Duodenal mucosa (tissue), 2 donors: ENCODE measurements around the gene NME8.

Experiments
- H3K27ac ChIP-seq: one replicate; pipeline ENCODE4 v1.7.0; 2013; ENCODE audit warnings: low read depth, low read length
- H3K27me3 ChIP-seq, 2 donors: one replicate each; pipeline ENCODE4 v1.7.0; 2013; ENCODE audit warnings: low read length in 2 of 2, control low read depth in 1 of 2; ENCODE audit not compliant: insufficient read depth in 2 of 2, control insufficient read depth in 1 of 2
- H3K36me3 ChIP-seq, 2 donors: one replicate each; pipeline ENCODE4 v1.7.0; 2013; ENCODE audit warnings: low read length in 2 of 2, control low read depth in 1 of 2; ENCODE audit not compliant: insufficient read depth in 2 of 2, control insufficient read depth in 1 of 2
- H3K4me1 ChIP-seq, 2 donors: one replicate each; pipeline ENCODE4 v1.7.0; 2013; ENCODE audit warnings: low read length in 2 of 2, control low read depth in 1 of 2; ENCODE audit not compliant: insufficient read depth in 2 of 2, control insufficient read depth in 1 of 2
- H3K4me3 ChIP-seq, 2 donors: one replicate each; pipeline ENCODE4 v1.7.0; 2013; ENCODE audit warnings: low read length in 2 of 2, low read depth in 1 of 2
- H3K9ac ChIP-seq, 2 donors: one replicate each; pipeline ENCODE4 v1.7.0; 2013; ENCODE audit warnings: low read length in 2 of 2, low read depth in 1 of 2
- H3K9me3 ChIP-seq, 2 donors: one replicate each; pipeline ENCODE4 v1.7.0; 2013; ENCODE audit warnings: low read length in 2 of 2, control low read depth in 1 of 2; ENCODE audit not compliant: control insufficient read depth in 1 of 2

The NME8 gene

GRCh38 chr7:37932543-37932942 lies 84.1 kb downstream of the NME8 start:
- H3K9me3 ChIP-seq: peaks cover 3 to 7% of the 10 kb centered on the region in 2 donors
- no peak overlapping the region for H3K9ac ChIP-seq
- peaks cover 0 to 2% of the 10 kb centered on the region in 2 donors for H3K4me1 ChIP-seq
- H3K4me3 ChIP-seq: no peak overlapping the region
- H3K36me3 ChIP-seq: no peaks in the 10 kb centered on the region
- no peaks in the 10 kb centered on the region for H3K27me3 ChIP-seq
- no peak overlapping the region for H3K27ac ChIP-seq

DNA sequence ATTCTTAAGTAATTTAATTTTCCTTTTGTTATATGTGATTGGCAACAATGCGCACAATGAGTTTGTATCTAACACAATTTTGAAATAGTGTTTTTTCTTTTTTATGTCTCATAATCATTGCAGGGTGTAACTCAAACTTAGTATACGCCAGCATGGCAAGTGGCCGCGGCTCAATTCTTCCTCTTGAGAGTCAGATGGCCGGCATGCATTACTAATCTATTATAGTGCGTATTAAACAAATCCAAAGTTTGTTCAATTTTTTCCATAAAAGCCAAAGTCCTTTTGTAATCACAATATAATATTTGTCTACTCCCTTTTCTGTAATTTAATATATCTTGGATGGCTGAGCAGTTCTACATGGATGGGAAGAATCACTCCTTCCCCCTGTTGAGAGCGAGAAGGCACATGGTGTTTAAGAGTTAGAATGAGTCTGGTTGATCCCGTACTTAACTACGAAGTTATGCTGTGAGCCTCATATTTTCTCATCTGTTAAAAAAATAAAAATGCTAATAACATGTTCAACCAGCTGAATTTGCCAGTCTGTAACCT lies 84.7 kb downstream of the NME8 start:
- Histone ChIP-seq H3K36me3 (no peaks in the 10 kb centered on the region), H3K27me3 (no peaks in the 10 kb centered on the region), H3K4me1 (no peaks in the 10 kb centered on the region), H3K4me3 (no peak overlapping the region), H3K27ac (no peak overlapping the region), H3K9ac (no peak overlapping the region), H3K9me3 (peaks cover 3 to 7% of the 10 kb centered on the region in 2 donors)

GRCh38 chr7:37942934-37943610 lies 94.7 kb downstream of the NME8 start:
- H3K4me3 ChIP-seq: no peak overlapping the region
- peaks cover 29 to 31% of the 10 kb centered on the region in 2 donors for H3K4me1 ChIP-seq
- peak overlapping the region; percentile 10 for H3K27ac ChIP-seq

GRCh38 chr7:37943905-37944736 lies 95.7 kb downstream of the NME8 start:
- Histone ChIP-seq H3K4me1 (peaks cover 29 to 31% of the 10 kb centered on the region in 2 donors), H3K9ac (no peak overlapping the region), H3K9me3 (no peaks in the 10 kb centered on the region), H3K27me3 (no peaks in the 10 kb centered on the region), H3K27ac (no peak overlapping the region), H3K36me3 (no peaks in the 10 kb centered on the region), H3K4me3 (no peak overlapping the region)

More at GRCh38 chr7:37942934-37943610, 94.7 kb downstream of the NME8 start:
- H3K9me3 ChIP-seq: no peaks in the 10 kb centered on the region
- H3K27me3 ChIP-seq: no peaks in the 10 kb centered on the region
- H3K36me3 ChIP-seq: no peaks in the 10 kb centered on the region
- H3K9ac ChIP-seq: no peak overlapping the region

GRCh38 chr7:37944737-37945054 lies 96.3 kb downstream of the NME8 start:
- Histone ChIP-seq H3K9me3 (no peaks in the 10 kb centered on the region), H3K27me3 (no peaks in the 10 kb centered on the region), H3K27ac (no peak overlapping the region), H3K9ac (no peak overlapping the region), H3K4me3 (no peak overlapping the region), H3K4me1 (peaks cover 23 to 31% of the 10 kb centered on the region in 2 donors), H3K36me3 (no peaks in the 10 kb centered on the region)

GRCh38 chr7:37945336-37945735 lies 96.9 kb downstream of the NME8 start:
- H3K9ac ChIP-seq: no peak overlapping the region
- no peaks in the 10 kb centered on the region for H3K36me3 ChIP-seq
- no peaks in the 10 kb centered on the region for H3K27me3 ChIP-seq
- H3K4me3 ChIP-seq: no peak overlapping the region
- no peak overlapping the region for H3K27ac ChIP-seq
- peaks cover 22 to 31% of the 10 kb centered on the region in 2 donors for H3K4me1 ChIP-seq
- H3K9me3 ChIP-seq: no peaks in the 10 kb centered on the region

GRCh38 chr7:37947138-37947940 lies 98.9 kb downstream of the NME8 start:
- no peak overlapping the region for H3K27ac ChIP-seq
- no peak overlapping the region for H3K4me3 ChIP-seq

GRCh38 chr7:37947941-37948210 lies 99.5 kb downstream of the NME8 start:
- H3K9me3 ChIP-seq: no peaks in the 10 kb centered on the region
- H3K36me3 ChIP-seq: no peaks in the 10 kb centered on the region
- H3K9ac ChIP-seq: no peak overlapping the region
- no peak overlapping the region for H3K4me3 ChIP-seq
- H3K27me3 ChIP-seq: no peaks in the 10 kb centered on the region
- peaks cover 10 to 13% of the 10 kb centered on the region in 2 donors for H3K4me1 ChIP-seq
- no peak overlapping the region for H3K27ac ChIP-seq

More at GRCh38 chr7:37947138-37947940, 98.9 kb downstream of the NME8 start:
- Histone ChIP-seq H3K9ac (no peak overlapping the region), H3K27me3 (no peaks in the 10 kb centered on the region), H3K4me1 (peaks cover 14 to 17% of the 10 kb centered on the region in 2 donors), H3K36me3 (no peaks in the 10 kb centered on the region), H3K9me3 (no peaks in the 10 kb centered on the region)
